DND-41 (cell line): ENCODE results near the gene TTC36.

Experiments used
- EZH2 ChIP-seq: IDR thresholded peaks from 3 replicates; pipeline ENCODE4 v1.6.1; 2012; ENCODE audit warnings: borderline replicate concordance, low read depth, mild to moderate bottlenecking, moderate library complexity, low read length, inconsistent platforms; ENCODE audit not compliant: severe bottlenecking
- TF ChIP-seq, protein P1 (sequence below): IDR thresholded peaks from 2 replicates; pipeline ENCODE4 v1.5.1; 2012; ENCODE audit warnings: borderline replicate concordance, low read length, moderate library complexity, mild to moderate bottlenecking; ENCODE audit not compliant: poor library complexity, severe bottlenecking; ENCODE audit errors: extremely low read depth

DNA sequence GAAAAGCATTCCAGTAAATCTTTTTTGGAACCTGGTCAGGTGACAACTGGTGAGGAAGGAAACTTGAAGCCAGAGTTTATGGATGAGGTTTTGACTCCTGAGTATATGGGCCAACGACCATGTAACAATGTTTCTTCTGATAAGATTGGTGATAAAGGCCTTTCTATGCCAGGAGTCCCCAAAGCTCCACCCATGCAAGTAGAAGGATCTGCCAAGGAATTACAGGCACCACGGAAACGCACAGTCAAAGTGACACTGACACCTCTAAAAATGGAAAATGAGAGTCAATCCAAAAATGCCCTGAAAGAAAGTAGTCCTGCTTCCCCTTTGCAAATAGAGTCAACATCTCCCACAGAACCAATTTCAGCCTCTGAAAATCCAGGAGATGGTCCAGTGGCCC, 24.1 kb upstream of the TTC36 start:
- TF ChIP-seq, protein P1, sequence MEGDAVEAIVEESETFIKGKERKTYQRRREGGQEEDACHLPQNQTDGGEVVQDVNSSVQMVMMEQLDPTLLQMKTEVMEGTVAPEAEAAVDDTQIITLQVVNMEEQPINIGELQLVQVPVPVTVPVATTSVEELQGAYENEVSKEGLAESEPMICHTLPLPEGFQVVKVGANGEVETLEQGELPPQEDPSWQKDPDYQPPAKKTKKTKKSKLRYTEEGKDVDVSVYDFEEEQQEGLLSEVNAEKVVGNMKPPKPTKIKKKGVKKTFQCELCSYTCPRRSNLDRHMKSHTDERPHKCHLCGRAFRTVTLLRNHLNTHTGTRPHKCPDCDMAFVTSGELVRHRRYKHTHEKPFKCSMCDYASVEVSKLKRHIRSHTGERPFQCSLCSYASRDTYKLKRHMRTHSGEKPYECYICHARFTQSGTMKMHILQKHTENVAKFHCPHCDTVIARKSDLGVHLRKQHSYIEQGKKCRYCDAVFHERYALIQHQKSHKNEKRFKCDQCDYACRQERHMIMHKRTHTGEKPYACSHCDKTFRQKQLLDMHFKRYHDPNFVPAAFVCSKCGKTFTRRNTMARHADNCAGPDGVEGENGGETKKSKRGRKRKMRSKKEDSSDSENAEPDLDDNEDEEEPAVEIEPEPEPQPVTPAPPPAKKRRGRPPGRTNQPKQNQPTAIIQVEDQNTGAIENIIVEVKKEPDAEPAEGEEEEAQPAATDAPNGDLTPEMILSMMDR, result no peak
- no peak for TF ChIP-seq EZH2
